D341Med (cell line): Measurements from ENCODE around the gene PDLIM1.
A peak's percentile ranks its signal among the peaks of the same experiment; 100 is the strongest.
"Not testable (repeated sequence)": the region's sequence is repeated elsewhere in the genome, so short reads cannot be mapped to it uniquely, and the experiment has no call there.

ENCODE experiments used
- DNase-seq: peaks from one replicate; pipeline ENCODE4 v3.0.0; 2012; ENCODE audit warnings: low spot score

PDLIM1 gene

DNA sequence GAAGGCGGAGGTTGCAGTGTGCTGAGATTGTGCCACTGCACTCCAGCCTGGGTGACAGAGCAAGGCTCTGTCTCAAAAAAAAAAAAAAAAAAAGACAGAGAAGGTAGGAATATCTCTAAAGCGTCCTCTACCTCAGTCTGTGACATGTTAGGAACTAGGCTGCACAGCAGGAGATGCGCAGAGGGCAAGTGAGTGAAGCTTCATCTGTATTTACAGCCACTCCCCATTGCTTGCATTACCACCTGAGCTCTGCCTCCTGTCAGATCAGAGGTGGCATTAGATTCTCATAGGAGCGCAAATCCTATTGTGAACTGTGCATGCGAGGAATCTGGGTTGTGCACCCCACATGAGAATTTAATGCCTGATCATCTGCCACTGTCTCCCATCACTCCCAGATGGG, 87.9 kb downstream of the PDLIM1 start:
- not testable (repeated sequence) for DNase-seq

DNA sequence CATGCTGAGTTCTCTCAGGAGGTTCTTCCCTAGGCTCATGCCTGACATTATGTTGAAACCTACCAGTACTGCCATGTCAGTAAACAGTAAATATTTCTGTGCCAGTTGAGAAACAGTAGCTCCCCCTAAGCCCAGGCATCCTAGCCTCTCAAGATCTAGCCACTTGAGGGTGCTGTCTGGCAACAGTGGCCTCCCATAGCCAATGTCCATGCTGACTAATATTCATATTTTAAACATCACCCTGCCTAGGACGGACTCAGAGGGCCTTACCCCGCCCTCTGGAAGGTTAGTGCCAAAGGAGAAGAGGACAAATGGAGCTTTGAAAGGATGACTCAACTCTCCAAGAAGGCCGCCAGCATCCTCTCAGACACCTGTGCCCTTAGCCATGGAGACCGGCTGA, 89.1 kb downstream of the PDLIM1 start:
- DNase-seq, result no peak

GRCh38 chr10:95196046-95196445, 94.8 kb downstream of the PDLIM1 start:
- DNase-seq, result peak; percentile 22

DNA sequence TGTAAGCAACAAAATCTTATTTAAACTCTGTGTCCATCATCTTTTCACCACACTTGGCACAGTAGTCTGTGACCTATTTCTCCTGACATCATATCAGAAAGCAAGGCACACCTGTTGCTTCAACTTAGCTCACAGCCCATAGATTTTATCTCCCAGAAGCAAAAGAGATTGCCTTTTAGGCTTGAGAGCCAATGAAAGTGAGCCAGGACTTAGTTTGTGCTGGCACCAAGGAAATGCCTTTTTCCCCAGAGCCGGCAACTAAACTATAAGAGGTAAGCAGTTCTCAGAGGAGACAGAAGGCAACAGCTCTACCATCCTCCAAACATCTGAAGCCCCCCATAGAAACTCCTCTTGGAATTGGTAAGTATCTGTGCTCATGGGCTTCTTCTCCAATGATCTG, 96.9 kb downstream of the PDLIM1 start, which contains the start of gene ACSM6:
Gene ACSM6, plus strand, starts transcription at position 295 of the 400 bp plus-strand sequence. CDS start 248 bp downstream, outside the sequence.
- no peak for DNase-seq

- no peak for DNase-seq
These were observed 102.2 kb downstream of the PDLIM1 start for GRCh38 chr10:95188593-95188992.

DNA sequence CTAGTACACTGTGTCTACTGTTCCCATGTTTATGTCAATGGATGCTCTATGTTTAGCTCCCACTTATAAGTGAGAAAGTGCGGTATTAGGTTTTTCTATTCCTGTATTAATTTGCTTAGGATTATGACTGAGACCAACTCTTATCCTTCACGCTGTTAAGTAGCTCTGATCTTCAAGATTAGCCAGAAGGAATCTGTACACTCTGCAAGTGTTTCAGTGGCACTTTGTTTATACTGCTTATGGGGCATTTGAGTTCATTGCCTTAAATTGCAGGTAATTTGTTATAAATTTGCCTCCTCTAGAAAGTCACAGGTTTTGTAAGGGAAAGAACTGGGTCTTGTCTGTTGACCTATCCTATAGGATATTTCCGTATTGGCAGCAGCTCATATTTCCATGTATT, 103.2 kb downstream of the PDLIM1 start:
- DNase-seq, result no peak
